HepG2 (cell line): ENCODE results near the gene COMP. TPM values are rescaled to one million over a fixed set of nuclear protein-coding genes. Genes with fewer than 3 reads are reported as not detected.

Experiments
- ELF3 ChIP-seq: IDR thresholded peaks from 2 replicates; pipeline ENCODE4 v1.6.1; 2016; ENCODE audit warnings: missing genetic modification reagents, missing compliant biosample characterization
- HNF4G ChIP-seq, 2 experiments: sonication (generic) in 1 of 2; formaldehyde crosslinking in 1 of 2; IDR thresholded peaks; 2 replicates each; pipeline versions ENCODE4 v1.4.0 to v1.6.1; 2011 to 2020; ENCODE audit warnings: borderline replicate concordance in 2 of 2, low read depth in 2 of 2, mild to moderate bottlenecking in 2 of 2, low read length in 1 of 2, missing genetic modification reagents in 1 of 2, moderate library complexity in 1 of 2
- HNRNPH1 ChIP-seq: fragments of 200-400 bp; formaldehyde crosslinking; optimal IDR thresholded peaks from 2 replicates; pipeline ENCODE3; 2017; ENCODE audit warnings: mild to moderate bottlenecking, low read depth, low read length
- JARID2 ChIP-seq: sonication (generic); formaldehyde crosslinking; IDR thresholded peaks from 2 replicates; pipeline ENCODE4 v1.8.1; 2023; ENCODE audit warnings: missing genetic modification reagents, inconsistent platforms; ENCODE audit not compliant: insufficient replicate concordance
- JUN ChIP-seq: sonication (generic); formaldehyde crosslinking; IDR thresholded peaks from 2 replicates; pipeline ENCODE4 v1.4.0; 2020; ENCODE audit warnings: mild to moderate bottlenecking, missing genetic modification reagents
- PRMT3 ChIP-seq: sonication (generic); formaldehyde crosslinking; IDR thresholded peaks from 2 replicates; pipeline ENCODE4 v1.8.1; 2022; ENCODE audit warnings: low read depth, mild to moderate bottlenecking, moderate library complexity, missing genetic modification reagents, borderline replicate concordance
- SRSF9 ChIP-seq: fragments of 200-400 bp; formaldehyde crosslinking; IDR thresholded peaks from 2 replicates; pipeline ENCODE4 v1.6.1; 2018; ENCODE audit warnings: borderline replicate concordance, mild to moderate bottlenecking, low read depth, low read length; ENCODE audit not compliant: insufficient read depth, poor library complexity, severe bottlenecking
- TBX3 ChIP-seq: fragments of 450-650 bp; IDR thresholded peaks from 2 replicates; pipeline ENCODE4 v1.6.1; 2017; ENCODE audit warnings: antibody characterized with exemption, mild to moderate bottlenecking, inconsistent platforms, borderline replicate concordance
- TMF1 ChIP-seq: sonication (generic); formaldehyde crosslinking; IDR thresholded peaks from 2 replicates; pipeline ENCODE4 v1.8.1; 2022; ENCODE audit warnings: low read depth, missing genetic modification reagents
- ZNF292 ChIP-seq: sonication (generic); formaldehyde crosslinking; IDR thresholded peaks from 2 replicates; pipeline ENCODE4 v1.8.1; 2022; ENCODE audit warnings: mild to moderate bottlenecking, low read depth, missing genetic modification reagents, borderline replicate concordance
- ZNF672 ChIP-seq: sonication (generic); formaldehyde crosslinking; IDR thresholded peaks from 2 replicates; pipeline ENCODE4 v1.8.1; 2022; ENCODE audit warnings: missing genetic modification reagents
- ZNF678 ChIP-seq: sonication (generic); formaldehyde crosslinking; IDR thresholded peaks from 2 replicates; pipeline ENCODE4 v1.4.0; 2020; ENCODE audit warnings: mild to moderate bottlenecking, missing genetic modification reagents
- ZNF766 ChIP-seq: sonication (generic); formaldehyde crosslinking; IDR thresholded peaks from 2 replicates; pipeline ENCODE4 v1.5.0; 2020; ENCODE audit warnings: missing genetic modification reagents, borderline replicate concordance
- ZNF781 ChIP-seq: sonication (generic); formaldehyde crosslinking; IDR thresholded peaks from 2 replicates; pipeline ENCODE4 v1.5.1; 2020; ENCODE audit warnings: borderline replicate concordance, mild to moderate bottlenecking, missing genetic modification reagents; ENCODE audit errors: not compliant biosample characterization
- polyA plus RNA-seq, 8 experiments: library from polyadenylated mRNA; depleted of rRNA in 3 of 8; stranded (reverse) in 7 of 8; unstranded in 1 of 8; fragments of >200 nt; fragmentation: Illumina TruSeq in 4 of 8; extraction: Trizol in 4 of 8; gene quantifications; 2 replicates each; pipeline versions ENCODE4 v1.2.1 to v1.2.3, GENCODE V29; 2011 to 2016; ENCODE audit warnings: low read depth in 4 of 8, missing spikeins in 1 of 8, mixed read lengths in 1 of 8; ENCODE audit not compliant: insufficient read depth in 1 of 8
- total RNA-seq, 5 experiments: library from RNA; depleted of rRNA; stranded (reverse); fragments of >200 nt; fragmentation: Illumina TruSeq; extraction: Trizol; gene quantifications; 2 replicates each; pipeline ENCODE4 v1.2.3, GENCODE V29; 2016; ENCODE audit warnings: low read depth in 1 of 5
- TF ChIP-seq, protein P1 (sequence below): sonication (generic); formaldehyde crosslinking; IDR thresholded peaks from 2 replicates; pipeline ENCODE4 v1.5.0; 2020; ENCODE audit warnings: missing genetic modification reagents
- TF ChIP-seq, protein P2 (sequence below): sonication (generic); formaldehyde crosslinking; IDR thresholded peaks from 2 replicates; pipeline ENCODE4 v1.4.0; 2020; ENCODE audit warnings: missing genetic modification reagents
- TF ChIP-seq, protein P3 (sequence below): sonication (generic); formaldehyde crosslinking; IDR thresholded peaks from 2 replicates; pipeline ENCODE4 v1.4.0; 2020; ENCODE audit warnings: missing genetic modification reagents
- TF ChIP-seq, protein P4 (sequence below): sonication (generic); formaldehyde crosslinking; IDR thresholded peaks from 2 replicates; pipeline ENCODE4 v1.5.1; 2020; ENCODE audit warnings: mild to moderate bottlenecking, missing genetic modification reagents, moderate library complexity
- TF ChIP-seq, protein P5 (sequence below): sonication (generic); formaldehyde crosslinking; IDR thresholded peaks from 2 replicates; pipeline ENCODE4 v1.4.0; 2020; ENCODE audit warnings: mild to moderate bottlenecking, missing genetic modification reagents

COMP gene
- total and polyA plus RNA-seq, 2 of the 13 experiments (the other 11 are each of a cell fraction or from before 2014, with no cell fraction given) = 0.04 to 0.13 TPM

DNA sequence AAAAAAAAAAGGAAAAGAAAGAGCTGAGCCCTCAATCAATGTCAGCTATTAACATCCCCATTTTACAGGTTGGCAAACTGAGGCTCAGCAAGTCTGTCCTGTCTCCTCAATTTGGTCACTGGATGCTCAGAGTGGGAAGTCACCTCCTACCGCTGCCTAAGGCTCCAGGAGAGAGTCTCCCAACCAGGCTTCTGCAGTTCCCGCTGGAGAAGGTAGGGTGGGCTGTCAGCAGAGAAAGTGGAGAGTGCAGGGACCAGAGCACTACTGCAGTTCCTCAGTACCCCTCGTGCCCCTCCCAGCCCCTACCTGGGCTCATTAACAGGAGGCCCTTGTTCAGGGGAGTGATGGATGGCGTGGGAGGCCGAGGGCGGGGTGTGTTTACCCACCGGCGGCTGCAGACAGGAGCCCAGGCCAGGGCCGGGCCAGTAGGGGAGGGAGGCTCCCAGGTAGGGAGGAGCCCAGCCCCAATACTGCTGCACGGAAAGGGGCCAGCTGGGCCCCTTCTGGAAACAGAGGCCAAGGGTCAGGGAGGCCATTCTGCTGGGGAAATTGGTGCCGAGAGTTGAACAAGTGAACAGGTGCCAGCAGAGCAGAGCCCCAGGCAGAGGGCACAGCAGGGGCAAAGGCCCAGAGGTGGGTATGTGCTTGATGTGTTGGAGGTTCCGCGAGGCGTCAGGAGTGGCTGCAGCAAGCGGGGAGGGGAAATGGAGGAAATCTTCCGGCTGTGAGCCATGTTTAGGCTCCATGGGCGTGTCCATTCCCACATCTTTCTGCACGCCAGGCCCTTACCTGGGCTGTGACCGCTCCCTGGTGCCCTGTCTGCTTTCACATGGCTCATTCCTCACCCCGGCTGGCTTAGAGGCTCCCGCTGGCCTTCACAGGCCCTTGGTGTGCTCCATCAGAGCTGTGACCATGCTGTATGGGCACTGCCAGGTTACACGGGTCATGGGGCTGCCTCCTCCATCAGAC is 7.6 kb upstream of the COMP start (continued):
- TF ChIP-seq SRSF9 (no peak), ZNF781 (CRISPR knock-in tag) (no peak), ZNF292 (CRISPR knock-in tag) (0 out of 2 replicates have a peak, but pooled peaks have one; percentile 25), HNF4G (IDR thresholded peaks at IDR 0.05; ENCODE audit: borderline replicate concordance, low read depth, low read length) (peak; percentile 51), HNF4G (CRISPR knock-in tag; IDR thresholded peaks at IDR 0.05; ENCODE audit: borderline replicate concordance, low read depth) (no peak), JARID2 (CRISPR knock-in tag) (no peak), ZNF766 (no peak), ZNF672 (CRISPR knock-in tag) (no peak), ELF3 (CRISPR knock-in tag) (no peak), TBX3 (no peak), ZNF678 (CRISPR knock-in tag) (no peak), TMF1 (CRISPR knock-in tag) (no peak), HNRNPH1 (no peak), PRMT3 (CRISPR knock-in tag) (no peak), JUN (no peak)
- TF ChIP-seq, protein P1, sequence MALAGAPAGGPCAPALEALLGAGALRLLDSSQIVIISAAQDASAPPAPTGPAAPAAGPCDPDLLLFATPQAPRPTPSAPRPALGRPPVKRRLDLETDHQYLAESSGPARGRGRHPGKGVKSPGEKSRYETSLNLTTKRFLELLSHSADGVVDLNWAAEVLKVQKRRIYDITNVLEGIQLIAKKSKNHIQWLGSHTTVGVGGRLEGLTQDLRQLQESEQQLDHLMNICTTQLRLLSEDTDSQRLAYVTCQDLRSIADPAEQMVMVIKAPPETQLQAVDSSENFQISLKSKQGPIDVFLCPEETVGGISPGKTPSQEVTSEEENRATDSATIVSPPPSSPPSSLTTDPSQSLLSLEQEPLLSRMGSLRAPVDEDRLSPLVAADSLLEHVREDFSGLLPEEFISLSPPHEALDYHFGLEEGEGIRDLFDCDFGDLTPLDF (CRISPR knock-in tag) = no peak
- TF ChIP-seq, protein P2, sequence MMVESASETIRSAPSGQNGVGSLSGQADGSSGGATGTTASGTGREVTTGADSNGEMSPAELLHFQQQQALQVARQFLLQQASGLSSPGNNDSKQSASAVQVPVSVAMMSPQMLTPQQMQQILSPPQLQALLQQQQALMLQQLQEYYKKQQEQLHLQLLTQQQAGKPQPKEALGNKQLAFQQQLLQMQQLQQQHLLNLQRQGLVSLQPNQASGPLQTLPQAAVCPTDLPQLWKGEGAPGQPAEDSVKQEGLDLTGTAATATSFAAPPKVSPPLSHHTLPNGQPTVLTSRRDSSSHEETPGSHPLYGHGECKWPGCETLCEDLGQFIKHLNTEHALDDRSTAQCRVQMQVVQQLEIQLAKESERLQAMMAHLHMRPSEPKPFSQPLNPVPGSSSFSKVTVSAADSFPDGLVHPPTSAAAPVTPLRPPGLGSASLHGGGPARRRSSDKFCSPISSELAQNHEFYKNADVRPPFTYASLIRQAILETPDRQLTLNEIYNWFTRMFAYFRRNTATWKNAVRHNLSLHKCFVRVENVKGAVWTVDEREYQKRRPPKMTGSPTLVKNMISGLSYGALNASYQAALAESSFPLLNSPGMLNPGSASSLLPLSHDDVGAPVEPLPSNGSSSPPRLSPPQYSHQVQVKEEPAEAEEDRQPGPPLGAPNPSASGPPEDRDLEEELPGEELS (CRISPR knock-in tag) = peak; percentile 73
- TF ChIP-seq, protein P3, sequence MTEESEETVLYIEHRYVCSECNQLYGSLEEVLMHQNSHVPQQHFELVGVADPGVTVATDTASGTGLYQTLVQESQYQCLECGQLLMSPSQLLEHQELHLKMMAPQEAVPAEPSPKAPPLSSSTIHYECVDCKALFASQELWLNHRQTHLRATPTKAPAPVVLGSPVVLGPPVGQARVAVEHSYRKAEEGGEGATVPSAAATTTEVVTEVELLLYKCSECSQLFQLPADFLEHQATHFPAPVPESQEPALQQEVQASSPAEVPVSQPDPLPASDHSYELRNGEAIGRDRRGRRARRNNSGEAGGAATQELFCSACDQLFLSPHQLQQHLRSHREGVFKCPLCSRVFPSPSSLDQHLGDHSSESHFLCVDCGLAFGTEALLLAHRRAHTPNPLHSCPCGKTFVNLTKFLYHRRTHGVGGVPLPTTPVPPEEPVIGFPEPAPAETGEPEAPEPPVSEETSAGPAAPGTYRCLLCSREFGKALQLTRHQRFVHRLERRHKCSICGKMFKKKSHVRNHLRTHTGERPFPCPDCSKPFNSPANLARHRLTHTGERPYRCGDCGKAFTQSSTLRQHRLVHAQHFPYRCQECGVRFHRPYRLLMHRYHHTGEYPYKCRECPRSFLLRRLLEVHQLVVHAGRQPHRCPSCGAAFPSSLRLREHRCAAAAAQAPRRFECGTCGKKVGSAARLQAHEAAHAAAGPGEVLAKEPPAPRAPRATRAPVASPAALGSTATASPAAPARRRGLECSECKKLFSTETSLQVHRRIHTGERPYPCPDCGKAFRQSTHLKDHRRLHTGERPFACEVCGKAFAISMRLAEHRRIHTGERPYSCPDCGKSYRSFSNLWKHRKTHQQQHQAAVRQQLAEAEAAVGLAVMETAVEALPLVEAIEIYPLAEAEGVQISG (CRISPR knock-in tag) = peak; percentile 48; the same call in 1 of the 2 replicates
- TF ChIP-seq, protein P4, sequence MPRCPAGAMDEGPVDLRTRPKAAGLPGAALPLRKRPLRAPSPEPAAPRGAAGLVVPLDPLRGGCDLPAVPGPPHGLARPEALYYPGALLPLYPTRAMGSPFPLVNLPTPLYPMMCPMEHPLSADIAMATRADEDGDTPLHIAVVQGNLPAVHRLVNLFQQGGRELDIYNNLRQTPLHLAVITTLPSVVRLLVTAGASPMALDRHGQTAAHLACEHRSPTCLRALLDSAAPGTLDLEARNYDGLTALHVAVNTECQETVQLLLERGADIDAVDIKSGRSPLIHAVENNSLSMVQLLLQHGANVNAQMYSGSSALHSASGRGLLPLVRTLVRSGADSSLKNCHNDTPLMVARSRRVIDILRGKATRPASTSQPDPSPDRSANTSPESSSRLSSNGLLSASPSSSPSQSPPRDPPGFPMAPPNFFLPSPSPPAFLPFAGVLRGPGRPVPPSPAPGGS (CRISPR knock-in tag) = no peak
- TF ChIP-seq, protein P5, sequence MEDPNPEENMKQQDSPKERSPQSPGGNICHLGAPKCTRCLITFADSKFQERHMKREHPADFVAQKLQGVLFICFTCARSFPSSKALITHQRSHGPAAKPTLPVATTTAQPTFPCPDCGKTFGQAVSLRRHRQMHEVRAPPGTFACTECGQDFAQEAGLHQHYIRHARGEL = no peak
